Neural cell (in vitro differentiated cells): ENCODE data around the gene AARSD1. TPM values are rescaled to one million over a fixed set of nuclear protein-coding genes. Genes with fewer than 3 reads are reported as not detected.

Source experiments
- H2AFZ ChIP-seq: fragments of 200-600, 300-800 bp; sonication (generic), shearing (Covaris generic); 2 replicates; pipeline ENCODE4 v1.6.0; 2014; ENCODE audit warnings: low read depth, mild to moderate bottlenecking, antibody characterized with exemption, low read length, moderate library complexity
- H3F3A ChIP-seq: fragments of 200-600 bp; shearing (Covaris generic); 2 replicates; pipeline ENCODE4 v1.6.1; 2016; ENCODE audit warnings: mild to moderate bottlenecking, moderate library complexity, mixed read lengths, antibody characterized with exemption, low read length; ENCODE audit not compliant: insufficient read depth, poor library complexity, severe bottlenecking
- H3K27ac ChIP-seq: fragments of 200-600, 300-800 bp; sonication (generic), shearing (Covaris generic); 2 replicates; pipeline ENCODE4 v1.5.1; 2014; ENCODE audit warnings: mild to moderate bottlenecking, low read length, moderate library complexity
- H3K27me3 ChIP-seq: fragments of 300-800, 200-600 bp; sonication (generic), shearing (Covaris generic); 2 replicates; pipeline ENCODE4 v1.6.0; 2014; ENCODE audit warnings: mild to moderate bottlenecking, low read depth, low read length, moderate library complexity; ENCODE audit not compliant: insufficient read depth
- H3K36me3 ChIP-seq: fragments of 300-800, 200-600 bp; sonication (generic), shearing (Covaris generic); 2 replicates; pipeline ENCODE4 v1.5.1; 2014; ENCODE audit warnings: mild to moderate bottlenecking, antibody characterized with exemption, low read length, moderate library complexity; ENCODE audit not compliant: insufficient read depth
- H3K4me2 ChIP-seq: fragments of 300-800, 200-600 bp; sonication (generic), shearing (Covaris generic); 2 replicates; pipeline ENCODE4 v1.6.0; 2014; ENCODE audit warnings: mild to moderate bottlenecking, low read length
- H3K4me3 ChIP-seq: fragments of 300-800, 200-600 bp; sonication (generic), shearing (Covaris generic); 2 replicates; pipeline ENCODE4 v1.5.1; 2014; ENCODE audit warnings: mild to moderate bottlenecking, low read length, moderate library complexity
- H3K79me2 ChIP-seq: fragments of 200-600 bp; shearing (Covaris generic); replicated peaks from 2 replicates; pipeline ENCODE4 v1.6.0; 2014; ENCODE audit warnings: mild to moderate bottlenecking, low read length, moderate library complexity; ENCODE audit not compliant: insufficient read depth
- H3K9ac ChIP-seq: fragments of 300-800, 200-600 bp; sonication (generic), shearing (Covaris generic); 2 replicates; pipeline ENCODE4 v1.6.1; 2016; ENCODE audit warnings: mild to moderate bottlenecking, low read length, mixed read lengths
- H3K9me2 ChIP-seq: fragments of 200-600 bp; shearing (Covaris generic); 2 replicates; pipeline ENCODE4 v1.6.1; 2016; ENCODE audit warnings: mild to moderate bottlenecking, low read length, mixed read lengths; ENCODE audit not compliant: insufficient read depth
- H3K9me3 ChIP-seq: fragments of 200-600, 300-800 bp; sonication (generic), shearing (Covaris generic); 2 replicates; pipeline ENCODE4 v1.6.1; 2016; ENCODE audit warnings: mild to moderate bottlenecking, mixed run types, low read length, moderate library complexity, mixed read lengths
- H4K20me1 ChIP-seq: fragments of 200-600 bp; shearing (Covaris generic); 2 replicates; pipeline ENCODE4 v1.6.1; 2016; ENCODE audit warnings: mild to moderate bottlenecking, mixed run types; ENCODE audit not compliant: insufficient read depth
- EP300 ChIP-seq: fragments of 450-650 bp; conservative IDR thresholded peaks from 2 replicates; pipeline ENCODE4 v1.6.1; 2014; ENCODE audit warnings: antibody characterized with exemption, mild to moderate bottlenecking, moderate library complexity; ENCODE audit not compliant: poor library complexity, severe bottlenecking
- EZH2 ChIP-seq: fragments of 200-600, 300-800 bp; shearing (Covaris generic), sonication (generic); IDR thresholded peaks from 2 replicates; pipeline ENCODE4 v1.6.1; 2014; ENCODE audit warnings: antibody characterized with exemption, low read length, borderline replicate concordance, mild to moderate bottlenecking; ENCODE audit not compliant: insufficient read depth, poor library complexity, severe bottlenecking
- MXI1 ChIP-seq: fragments of 450-650 bp; conservative IDR thresholded peaks from 2 replicates; pipeline ENCODE4 v1.6.1; 2014; ENCODE audit warnings: antibody characterized with exemption, mild to moderate bottlenecking; ENCODE audit not compliant: poor library complexity, severe bottlenecking
- POLR2AphosphoS5 ChIP-seq: IDR thresholded peaks from 2 replicates; pipeline ENCODE4 v1.6.1; 2012
- RAD21 ChIP-seq: fragments of 450-650 bp; conservative IDR thresholded peaks from 2 replicates; pipeline ENCODE4 v1.6.1; 2014; ENCODE audit warnings: antibody characterized with exemption, mild to moderate bottlenecking, moderate library complexity
- SMC3 ChIP-seq: fragments of 450-650 bp; conservative IDR thresholded peaks from 2 replicates; pipeline ENCODE4 v1.6.1; 2014; ENCODE audit warnings: antibody characterized with exemption, mild to moderate bottlenecking, moderate library complexity; ENCODE audit not compliant: poor library complexity
- TAF1 ChIP-seq: IDR thresholded peaks from 2 replicates; pipeline ENCODE4 v1.6.1; 2012; ENCODE audit warnings: low read depth
- polyA plus RNA-seq: library from polyadenylated mRNA; depleted of rRNA; stranded (reverse); fragments of >200 nt; gene quantifications from 2 replicates; pipeline ENCODE4 v1.2.3, GENCODE V29; 2014
- TF ChIP-seq, protein P1 (sequence below): fragments of 450-650 bp; IDR thresholded peaks from 2 replicates; pipeline ENCODE4 v1.5.1; 2014; ENCODE audit warnings: antibody characterized with exemption, mild to moderate bottlenecking, moderate library complexity; ENCODE audit not compliant: poor library complexity, severe bottlenecking
- TF ChIP-seq, protein P2 (sequence below): IDR thresholded peaks from 2 replicates; pipeline ENCODE4 v1.6.1; 2012; ENCODE audit warnings: borderline replicate concordance

Gene AARSD1
- polyA plus RNA-seq, 1 donor from 2014 or later: 64.2 TPM

DNA sequence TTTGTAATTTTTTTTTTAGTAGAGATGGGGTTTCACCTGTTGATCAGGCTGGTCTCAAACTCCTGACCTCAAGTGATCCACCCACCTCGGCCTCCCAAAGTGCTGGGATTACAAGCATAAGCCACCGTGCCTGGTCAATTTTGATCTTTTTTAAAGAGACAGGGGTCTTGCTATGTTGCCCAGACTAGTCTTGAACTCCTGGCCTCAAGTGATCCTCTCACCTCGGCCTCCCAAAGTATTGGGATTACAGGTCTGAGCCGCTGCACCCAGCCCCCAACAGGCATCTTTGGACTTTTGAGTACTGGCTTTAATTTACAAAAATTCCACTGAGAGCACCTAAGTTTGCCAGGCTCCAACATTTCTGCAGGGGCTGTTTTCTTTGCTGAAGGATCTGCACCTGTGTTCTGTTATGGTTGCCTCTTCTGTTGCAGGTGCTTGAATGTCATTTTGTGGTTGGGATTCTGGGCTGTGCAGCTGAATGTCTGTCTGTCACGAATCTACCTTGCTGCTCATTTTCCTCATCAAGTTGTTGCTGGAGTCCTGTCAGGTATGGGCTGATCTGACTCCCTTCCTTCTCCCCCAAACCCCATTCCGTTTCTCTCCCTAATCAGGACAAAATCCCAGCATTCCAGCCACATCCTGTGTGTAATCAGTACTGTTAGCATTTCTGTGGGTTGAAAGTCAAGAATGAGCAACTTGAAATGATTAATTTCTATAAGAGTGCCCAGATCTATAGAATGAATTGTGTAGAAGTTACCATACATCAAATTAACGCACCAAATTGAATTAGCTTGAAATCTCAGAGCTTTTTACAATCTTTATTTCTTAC, 55.2 kb downstream of the AARSD1 start:
- Histone ChIP-seq H3K36me3 (no peaks in the 10 kb centered on the region), H3K27ac (no peak overlapping the region), H3K4me3 (no peak overlapping the region), H3K9me3 (no peaks in the 10 kb centered on the region), H3K27me3 (no peaks in the 10 kb centered on the region), H3F3A (no peaks in the 10 kb centered on the region), H3K79me2 (no peaks in the 10 kb centered on the region), H2AFZ (no peak overlapping the region), H4K20me1 (no peaks in the 10 kb centered on the region), H3K4me2 (no peak overlapping the region), H3K9me2 (no peaks in the 10 kb centered on the region), H3K9ac (no peak overlapping the region)
- TF ChIP-seq RAD21 (no peak), EP300 (no peak), POLR2AphosphoS5 (no peak), TAF1 (no peak), EZH2 (no peak), SMC3 (no peak), MXI1 (no peak)
- TF ChIP-seq, protein P1, sequence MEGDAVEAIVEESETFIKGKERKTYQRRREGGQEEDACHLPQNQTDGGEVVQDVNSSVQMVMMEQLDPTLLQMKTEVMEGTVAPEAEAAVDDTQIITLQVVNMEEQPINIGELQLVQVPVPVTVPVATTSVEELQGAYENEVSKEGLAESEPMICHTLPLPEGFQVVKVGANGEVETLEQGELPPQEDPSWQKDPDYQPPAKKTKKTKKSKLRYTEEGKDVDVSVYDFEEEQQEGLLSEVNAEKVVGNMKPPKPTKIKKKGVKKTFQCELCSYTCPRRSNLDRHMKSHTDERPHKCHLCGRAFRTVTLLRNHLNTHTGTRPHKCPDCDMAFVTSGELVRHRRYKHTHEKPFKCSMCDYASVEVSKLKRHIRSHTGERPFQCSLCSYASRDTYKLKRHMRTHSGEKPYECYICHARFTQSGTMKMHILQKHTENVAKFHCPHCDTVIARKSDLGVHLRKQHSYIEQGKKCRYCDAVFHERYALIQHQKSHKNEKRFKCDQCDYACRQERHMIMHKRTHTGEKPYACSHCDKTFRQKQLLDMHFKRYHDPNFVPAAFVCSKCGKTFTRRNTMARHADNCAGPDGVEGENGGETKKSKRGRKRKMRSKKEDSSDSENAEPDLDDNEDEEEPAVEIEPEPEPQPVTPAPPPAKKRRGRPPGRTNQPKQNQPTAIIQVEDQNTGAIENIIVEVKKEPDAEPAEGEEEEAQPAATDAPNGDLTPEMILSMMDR: no peak
- TF ChIP-seq, protein P2, sequence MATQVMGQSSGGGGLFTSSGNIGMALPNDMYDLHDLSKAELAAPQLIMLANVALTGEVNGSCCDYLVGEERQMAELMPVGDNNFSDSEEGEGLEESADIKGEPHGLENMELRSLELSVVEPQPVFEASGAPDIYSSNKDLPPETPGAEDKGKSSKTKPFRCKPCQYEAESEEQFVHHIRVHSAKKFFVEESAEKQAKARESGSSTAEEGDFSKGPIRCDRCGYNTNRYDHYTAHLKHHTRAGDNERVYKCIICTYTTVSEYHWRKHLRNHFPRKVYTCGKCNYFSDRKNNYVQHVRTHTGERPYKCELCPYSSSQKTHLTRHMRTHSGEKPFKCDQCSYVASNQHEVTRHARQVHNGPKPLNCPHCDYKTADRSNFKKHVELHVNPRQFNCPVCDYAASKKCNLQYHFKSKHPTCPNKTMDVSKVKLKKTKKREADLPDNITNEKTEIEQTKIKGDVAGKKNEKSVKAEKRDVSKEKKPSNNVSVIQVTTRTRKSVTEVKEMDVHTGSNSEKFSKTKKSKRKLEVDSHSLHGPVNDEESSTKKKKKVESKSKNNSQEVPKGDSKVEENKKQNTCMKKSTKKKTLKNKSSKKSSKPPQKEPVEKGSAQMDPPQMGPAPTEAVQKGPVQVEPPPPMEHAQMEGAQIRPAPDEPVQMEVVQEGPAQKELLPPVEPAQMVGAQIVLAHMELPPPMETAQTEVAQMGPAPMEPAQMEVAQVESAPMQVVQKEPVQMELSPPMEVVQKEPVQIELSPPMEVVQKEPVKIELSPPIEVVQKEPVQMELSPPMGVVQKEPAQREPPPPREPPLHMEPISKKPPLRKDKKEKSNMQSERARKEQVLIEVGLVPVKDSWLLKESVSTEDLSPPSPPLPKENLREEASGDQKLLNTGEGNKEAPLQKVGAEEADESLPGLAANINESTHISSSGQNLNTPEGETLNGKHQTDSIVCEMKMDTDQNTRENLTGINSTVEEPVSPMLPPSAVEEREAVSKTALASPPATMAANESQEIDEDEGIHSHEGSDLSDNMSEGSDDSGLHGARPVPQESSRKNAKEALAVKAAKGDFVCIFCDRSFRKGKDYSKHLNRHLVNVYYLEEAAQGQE: no peak

DNA sequence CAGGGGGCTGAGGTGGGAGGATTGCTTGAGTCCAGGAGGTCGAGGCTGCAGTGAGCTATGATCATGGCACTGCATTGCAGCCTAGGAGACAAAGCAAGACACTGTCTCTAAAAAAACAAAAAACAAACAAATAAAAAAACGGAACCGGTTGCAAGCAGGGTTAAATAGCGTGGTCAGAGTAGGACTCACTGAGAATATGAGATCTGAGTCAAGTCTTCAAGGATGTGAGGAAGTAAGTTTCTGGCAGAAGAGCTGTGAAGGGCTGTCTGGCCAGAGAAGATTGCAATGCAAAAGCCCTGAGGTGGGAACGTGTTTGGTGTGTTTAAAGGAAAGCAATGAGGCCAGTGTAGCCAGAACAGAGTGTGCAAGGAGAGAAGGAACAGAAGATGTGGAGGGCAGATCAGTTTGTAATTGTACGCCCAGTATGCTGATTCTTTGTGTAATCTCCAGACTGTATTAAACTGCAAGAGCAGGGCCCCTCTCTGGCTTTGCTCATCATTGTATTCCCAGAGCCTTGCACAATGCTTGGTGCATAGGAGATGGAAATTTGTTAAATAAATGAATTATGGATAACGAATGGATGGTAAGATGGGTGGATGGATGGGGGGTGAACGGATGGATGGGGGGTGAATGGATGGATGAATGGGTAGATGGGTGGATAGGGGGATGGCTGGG, 57.3 kb downstream of the AARSD1 start:
- no peak overlapping the region for H2AFZ ChIP-seq

More for the DNA sequence above, 57.3 kb downstream of the AARSD1 start:
- no peaks in the 10 kb centered on the region for H3K36me3 ChIP-seq
- H4K20me1 ChIP-seq: no peaks in the 10 kb centered on the region
- H3K4me3 ChIP-seq: no peak overlapping the region
- no peak overlapping the region for H3K27ac ChIP-seq
- TF ChIP-seq, protein P1: no peak
- TF ChIP-seq RAD21 (no peak), EZH2 (no peak)
- TF ChIP-seq, protein P2: no peak
- H3K9ac ChIP-seq: no peak overlapping the region
- no peaks in the 10 kb centered on the region for H3K27me3 ChIP-seq
- no peak overlapping the region for H3K4me2 ChIP-seq
- no peaks in the 10 kb centered on the region for H3F3A ChIP-seq
- no peaks in the 10 kb centered on the region for H3K9me3 ChIP-seq
- H3K79me2 ChIP-seq: no peaks in the 10 kb centered on the region
- no peaks in the 10 kb centered on the region for H3K9me2 ChIP-seq
